Left cardiac atrium (tissue), 4 donors: Measurements from ENCODE around the gene TEX22. TPM values are rescaled to one million over a fixed set of nuclear protein-coding genes. Genes with fewer than 3 reads are reported as not detected.

Experiments used
- ATAC-seq, 2 donors: fragments of 200-7000 bp; cut with Tn5 transposase; one replicate each; pipeline ENCODE4 v1.9.1; 2020; ENCODE audit warnings: mild to moderate bottlenecking in 2 of 2, moderate library complexity in 2 of 2
- DNase-seq: peaks from one replicate; pipeline ENCODE4 v3.0.0-alpha.2; 2020
- intact Hi-C, 2 donors: fragments of 100-400 bp; cut with DNase I; formaldehyde crosslinking; loops; one replicate each; pipeline versions ENCODE4 v1.14.1 to v1.15.1; 2022 to 2023
- total RNA-seq, 2 donors: library from RNA; stranded (reverse); fragmentation: NEBNext Ultra II Directional; extraction: Animal tissue kit (Norgen Biotek cat#: 25700); gene quantifications; one replicate each; pipeline ENCODE4 v1.2.1, GENCODE V29; 2021
- donor health status: DM: no; HTN: yes; CAD: no.
- donor health status: DM: no; HTN: yes; CAD: no; lungs with severe emphysema.
- donor health status: DM: yes; HTN: yes; CAD: no.
- donor health status: Dilated cardiomyopathy.

TEX22 gene
- total RNA-seq, 2 donors from 2014 or later = 0.77 to 1.6 TPM

GRCh38 chr14:105458010-105458409, 59.7 kb downstream of the TEX22 start:
- intact Hi-C loops = no loop called here
- DNase-seq (no peak), ATAC-seq (no peak)

GRCh38 chr14:105458571-105458970, 60.2 kb downstream of the TEX22 start:
- ATAC-seq = no peak
- intact Hi-C loops = no loop called here
- DNase-seq = no peak

- ATAC-seq (no peak), DNase-seq (no peak)
- intact Hi-C loops = no loop called here
These were observed 61.8 kb downstream of the TEX22 start for GRCh38 chr14:105460116-105460515.

GRCh38 chr14:105460616-105461015, 62.3 kb downstream of the TEX22 start:
- ATAC-seq (no peak), DNase-seq (no peak)
- intact Hi-C loops = no loop called here

- DNase-seq (no peak), ATAC-seq (no peak)
- intact Hi-C loops = no loop called here
These were observed 63.6 kb downstream of the TEX22 start for GRCh38 chr14:105461903-105462302.

Other genes with a start within 250 kb of the TEX22 start
- 10 to 100 TPM; 22.4 to 25.5 TPM for gene JAG2, start 229.8 kb upstream of the TEX22 start, total RNA-seq
- gene NUDT14, start 217.2 kb upstream of the TEX22 start, total RNA-seq = 10 to 100 TPM; 25.9 to 29.1 TPM
- gene BTBD6, start 150.0 kb upstream of the TEX22 start, total RNA-seq = 10 to 100 TPM; 37.7 to 42.7 TPM
- 10 to 100 TPM; 18.8 to 20.0 TPM for gene BRF1, start 97.5 kb upstream of the TEX22 start, total RNA-seq
- gene PACS2, start 83.8 kb upstream of the TEX22 start, total RNA-seq = 10 to 100 TPM; 53.4 to 55.8 TPM
- gene MTA1, start 21.3 kb downstream of the TEX22 start, total RNA-seq = 100 to 1,000 TPM in 1 of 2 donors, 10 to 100 TPM in 1; 99.5 to 115 TPM
- 100 to 1,000 TPM; 783 to 843 TPM for gene CRIP2, start 76.3 kb downstream of the TEX22 start, total RNA-seq
- 100 to 1,000 TPM; 137 to 192 TPM for gene CRIP1, start 88.3 kb downstream of the TEX22 start, total RNA-seq
- gene TEDC1, start 92.7 kb downstream of the TEX22 start, total RNA-seq = 1 to 10 TPM; 5.1 to 5.9 TPM
- gene TMEM121, start 128.0 kb downstream of the TEX22 start, total RNA-seq = 1 to 10 TPM; 2.2 to 2.7 TPM